KBM-7 (cell line): ENCODE data around the gene PKD1L1.

Experiments used
- DNase-seq: peaks from one replicate; pipeline ENCODE4 v3.0.0-alpha.2; 2015
- in situ Hi-C: fragments of 300-500 bp; cut with MboI; formaldehyde crosslinking; loops from 2 replicates; pipeline ENCODE4 v1.14.3; 2020; ENCODE audit warnings: low sequenced_read_pairs, low pct_unique_long_range_greater_than_20kb, mixed read lengths

Gene PKD1L1

DNA sequence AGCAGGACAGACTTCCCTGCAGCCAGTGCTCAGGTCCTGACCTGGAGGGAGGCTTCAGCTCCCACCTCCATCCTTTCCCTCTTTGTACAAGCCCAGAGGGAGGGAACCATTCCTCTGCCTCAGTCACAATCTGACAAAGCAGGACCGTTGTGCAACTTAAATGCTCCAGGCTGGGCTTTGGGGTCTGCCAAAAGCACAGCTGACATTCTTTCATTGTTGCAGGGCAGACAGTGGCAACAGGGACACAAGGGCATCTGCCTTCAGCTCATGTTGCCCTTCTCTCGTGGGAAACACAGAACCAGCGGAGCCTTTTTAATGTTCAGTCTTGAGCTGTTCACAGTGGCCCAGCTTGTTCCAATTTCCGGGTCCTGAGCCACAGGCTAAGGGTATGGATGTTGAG lies 210.7 kb downstream of the PKD1L1 start:
- no peak for DNase-seq
- in situ Hi-C loops, result no loop called here

DNA sequence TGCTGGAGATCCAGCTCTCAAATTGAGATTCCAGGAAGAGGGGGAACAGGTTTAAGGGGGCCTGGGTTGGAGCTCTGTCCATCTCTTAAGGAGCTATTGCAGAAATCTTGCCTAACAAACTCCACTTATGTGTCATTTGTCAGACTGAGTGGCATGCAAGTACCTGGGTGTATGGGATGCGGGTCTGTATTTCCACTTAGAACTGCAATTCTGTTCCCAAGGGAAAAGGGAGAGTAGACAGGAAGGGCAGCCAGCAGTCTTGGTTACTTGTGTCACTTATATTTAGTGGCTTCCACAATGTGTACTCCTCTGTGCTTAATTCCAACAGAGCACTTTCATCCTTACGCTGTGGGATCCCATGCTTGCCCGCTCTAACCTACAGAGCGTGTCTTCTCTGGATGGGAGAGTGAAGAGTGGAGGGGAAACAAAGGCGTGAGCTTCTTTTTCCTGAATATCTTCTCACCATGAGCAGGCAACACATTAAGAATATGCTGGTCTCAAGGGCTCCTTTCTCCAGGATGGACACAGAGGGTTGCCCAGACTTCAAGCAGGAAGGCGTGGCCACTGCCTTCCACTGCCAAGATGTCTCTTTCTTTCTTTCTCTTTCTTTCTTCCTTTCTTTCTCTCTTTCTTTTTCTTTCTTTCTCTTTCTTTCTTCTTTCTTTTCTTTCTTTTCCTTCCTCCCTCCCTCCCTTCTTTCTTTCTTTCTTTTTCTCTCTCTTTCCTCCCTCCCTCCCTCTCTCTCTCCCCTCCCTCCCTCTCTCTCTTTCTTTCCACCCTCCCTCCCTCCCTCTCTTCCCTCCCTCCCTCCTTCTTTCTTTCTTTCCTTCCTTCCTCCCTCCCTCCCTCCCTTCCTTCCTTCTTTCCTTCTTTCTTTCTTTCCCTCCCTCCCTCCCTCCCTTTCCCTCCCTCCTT lies 212.6 kb downstream of the PKD1L1 start:
- no peak for DNase-seq
- in situ Hi-C loops, result no loop called here

DNA sequence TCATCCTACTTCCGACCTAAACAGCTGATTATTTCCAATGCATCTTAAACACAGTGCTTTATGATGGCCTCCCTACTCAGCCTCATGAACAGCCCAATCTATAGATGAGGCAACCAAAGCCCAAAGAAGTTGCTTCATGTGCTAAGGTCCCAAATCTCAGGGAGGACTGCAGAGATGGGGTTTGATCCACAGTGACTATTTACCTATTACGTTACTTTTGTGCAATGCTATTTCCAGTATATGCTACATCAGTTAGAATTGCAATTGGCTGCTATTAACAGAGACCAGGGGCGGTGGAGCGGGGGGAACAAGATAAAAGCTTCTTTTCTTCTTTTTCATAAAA lies 213.3 kb downstream of the PKD1L1 start:
- in situ Hi-C loops, result no loop called here

DNA sequence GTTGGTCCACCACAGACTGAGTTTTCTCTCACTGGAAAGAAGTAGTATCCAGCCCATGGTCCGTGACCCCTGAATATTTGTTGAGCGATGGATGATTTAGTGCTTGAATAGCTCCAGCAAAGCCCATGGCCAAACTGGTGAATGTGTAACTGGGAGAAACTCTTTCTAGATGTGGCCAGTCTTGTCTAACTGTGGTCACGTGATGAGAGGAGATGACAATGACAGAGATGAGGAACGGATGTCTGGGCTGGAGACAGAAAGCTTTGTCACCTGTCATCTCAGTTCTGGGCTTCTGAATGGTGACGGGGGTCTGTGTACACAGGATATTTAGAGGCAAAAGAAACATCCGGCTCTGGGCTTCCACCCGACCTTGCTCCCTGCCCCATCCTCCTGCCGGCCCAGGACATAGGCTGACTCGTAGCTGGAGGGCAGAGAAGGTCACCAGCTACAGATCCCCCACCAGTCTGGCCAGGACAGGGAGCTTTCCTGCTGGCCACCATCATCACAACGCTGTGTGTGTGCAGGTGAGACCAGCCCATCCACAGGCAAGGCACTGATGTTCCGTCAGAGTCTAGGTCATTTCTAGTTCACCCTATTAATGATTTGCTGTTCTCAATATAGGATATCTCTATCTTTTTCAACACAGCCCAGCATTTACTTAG lies 213.8 kb downstream of the PKD1L1 start:
- in situ Hi-C loops, result no loop called here
- DNase-seq, result no peak

More for the DNA sequence above, 213.3 kb downstream of the PKD1L1 start:
- no peak for DNase-seq

DNA sequence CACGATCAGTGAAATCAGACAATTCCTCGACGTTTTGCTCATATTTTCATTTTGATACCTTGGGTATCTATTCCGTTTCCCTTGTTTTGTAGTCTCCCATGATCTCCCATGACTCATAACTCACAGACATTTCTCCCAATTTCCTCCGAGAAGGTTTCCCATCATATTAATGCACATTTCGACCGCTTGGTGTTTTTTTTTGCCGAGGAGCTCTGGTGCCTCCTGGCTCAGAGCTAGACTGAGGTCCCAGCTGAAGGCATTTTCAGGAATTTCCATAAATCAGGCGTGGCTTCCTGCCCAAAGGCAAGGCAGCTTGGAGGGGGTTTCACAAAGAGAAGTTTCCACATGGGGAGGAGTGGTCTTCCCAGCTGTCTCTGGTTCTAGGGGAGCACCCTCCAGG lies 218.1 kb downstream of the PKD1L1 start:
- in situ Hi-C loops, result no loop called here

DNA sequence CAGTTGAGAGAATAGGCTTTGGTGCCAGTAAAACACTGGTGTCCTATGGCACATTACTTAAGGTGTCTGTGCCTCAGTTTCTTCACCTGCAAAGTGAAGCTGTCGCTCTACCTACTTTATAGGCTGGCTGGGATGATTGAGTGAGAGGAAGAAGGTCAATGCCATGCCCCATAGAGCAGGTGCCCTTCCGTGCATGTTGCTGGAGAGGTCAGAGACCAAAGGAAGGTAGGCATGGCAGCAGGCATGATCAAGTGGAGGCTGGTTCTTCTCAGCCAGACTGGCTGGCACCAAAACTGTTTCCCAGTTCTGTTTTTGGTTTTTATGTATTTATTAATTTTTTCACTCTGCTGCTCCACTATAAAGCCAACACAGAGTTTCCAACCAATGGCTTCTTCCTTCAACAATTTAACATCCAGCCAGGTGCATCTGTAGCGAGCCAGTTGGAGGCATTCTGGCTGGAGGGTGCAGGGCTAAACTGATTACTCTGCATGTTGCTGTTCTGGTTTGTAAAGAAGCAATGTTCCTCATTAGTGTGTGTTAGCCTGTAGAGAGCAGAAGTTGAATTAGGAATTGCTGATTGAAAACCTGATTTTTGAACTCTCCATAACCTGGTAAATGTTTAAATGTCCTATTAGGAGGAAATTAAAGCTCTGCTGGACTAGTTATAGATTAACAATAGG lies 222.1 kb downstream of the PKD1L1 start:
- in situ Hi-C loops, result no loop called here
- no peak for DNase-seq

More for the DNA sequence above, 218.1 kb downstream of the PKD1L1 start:
- no peak for DNase-seq

DNA sequence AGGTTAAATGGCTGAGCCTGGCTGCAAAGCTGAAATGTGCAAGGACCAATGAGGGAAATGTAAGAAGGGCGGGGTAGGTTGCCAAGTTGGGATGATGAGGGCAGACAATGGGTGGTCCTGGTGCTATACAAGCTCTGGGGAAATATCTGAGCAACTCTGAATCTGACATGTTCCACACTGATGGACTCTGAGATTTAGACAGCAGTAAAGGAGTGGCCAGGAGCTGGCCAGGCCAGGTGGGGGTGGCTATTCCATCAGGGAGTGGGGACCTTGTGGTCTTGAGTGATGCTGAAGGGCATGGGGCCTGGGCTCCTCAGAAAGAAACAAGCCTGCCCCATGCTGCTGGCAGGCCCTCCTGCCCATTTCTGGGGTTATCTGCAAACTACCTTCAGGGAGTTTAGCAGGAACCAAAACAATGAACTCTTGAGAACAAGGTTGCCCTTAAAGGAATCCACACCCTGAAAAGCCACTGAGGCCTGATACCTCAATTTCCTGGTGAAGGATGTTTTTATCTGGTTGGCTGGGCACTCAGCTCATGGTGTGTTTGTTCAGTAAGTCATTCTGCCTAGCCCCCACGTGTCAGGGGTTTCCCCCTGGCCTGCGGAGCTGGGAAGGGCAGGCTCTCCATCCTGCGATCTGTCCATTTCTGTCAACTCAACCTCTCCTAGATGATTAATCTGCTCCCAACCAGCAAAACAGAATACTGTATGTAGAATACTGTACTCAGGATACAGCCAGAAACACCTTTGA lies 223.1 kb downstream of the PKD1L1 start:
- DNase-seq, result no peak
- in situ Hi-C loops, result no loop called here
